A673 (cell line): Measurements from ENCODE around the gene KLK3. TPM values are rescaled to one million over a fixed set of nuclear protein-coding genes. Genes with fewer than 3 reads are reported as not detected.

ENCODE experiments used
- BruUV-seq: library from RNA; stranded (reverse); fragments of 400-500 nt; replicated peaks from 2 replicates; lab custom pipeline; 2021; lab: Mats Ljungman, UMichigan
- CTCF ChIA-PET: fragments of 300-600 bp; sonication (Branson Sonifier 250); formaldehyde crosslinking; loops from one replicate; lab custom pipeline; 2022; ENCODE audit warnings: antibody characterized with exemption; lab: Charles Lee
- POLR2A ChIA-PET: fragments of 300-600 bp; sonication (Branson Sonifier 250); formaldehyde crosslinking; loops from one replicate; lab custom pipeline; 2022; ENCODE audit warnings: antibody characterized with exemption; ENCODE audit not compliant: low non-redundant PET; lab: Charles Lee
- DNase-seq: peaks from one replicate; pipeline ENCODE4 v3.0.0-alpha.2; 2015; ENCODE audit warnings: low spot score
- H3K27ac ChIP-seq: fragments of 200-600 bp; sonication (generic); 2 replicates; pipeline ENCODE4 v1.5.1; 2016; ENCODE audit warnings: mixed run types, low read depth, mild to moderate bottlenecking, mixed read lengths, antibody characterized with exemption, low read length; ENCODE audit not compliant: poor library complexity, severe bottlenecking
- H3K27me3 ChIP-seq: fragments of 200-600 bp; sonication (generic); replicated peaks from 2 replicates; pipeline ENCODE4 v1.6.1; 2017; ENCODE audit warnings: mixed run types, low read depth, mild to moderate bottlenecking, mixed read lengths, antibody characterized with exemption, low read length; ENCODE audit not compliant: insufficient read depth, poor library complexity
- H3K36me3 ChIP-seq: fragments of 200-600 bp; sonication (generic); 2 replicates; pipeline ENCODE4 v1.6.1; 2016; ENCODE audit warnings: mixed run types, mild to moderate bottlenecking, mixed read lengths, antibody characterized with exemption, low read length; ENCODE audit not compliant: insufficient read depth, poor library complexity, severe bottlenecking
- H3K4me1 ChIP-seq: fragments of 200-600 bp; sonication (generic); 2 replicates; pipeline ENCODE4 v1.6.1; 2017; ENCODE audit warnings: mixed run types, mild to moderate bottlenecking, mixed read lengths, antibody characterized with exemption, low read length; ENCODE audit not compliant: insufficient read depth, poor library complexity, severe bottlenecking
- H3K4me3 ChIP-seq: fragments of 200-600 bp; sonication (generic); 2 replicates; pipeline ENCODE4 v1.5.1; 2016; ENCODE audit warnings: low read depth, mixed run types, mild to moderate bottlenecking, mixed read lengths, low read length; ENCODE audit not compliant: poor library complexity, severe bottlenecking
- H3K9me3 ChIP-seq: fragments of 200-600 bp; sonication (generic); 2 replicates; pipeline ENCODE4 v1.6.1; 2016; ENCODE audit warnings: mixed run types, low read depth, mild to moderate bottlenecking, mixed read lengths, antibody characterized with exemption, low read length; ENCODE audit not compliant: poor library complexity, severe bottlenecking
- EZH2 ChIP-seq: fragments of 200-600 bp; sonication (generic); IDR thresholded peaks from 2 replicates; pipeline ENCODE4 v1.6.1; 2017; ENCODE audit warnings: borderline replicate concordance, low read depth, mild to moderate bottlenecking, mixed read lengths, antibody characterized with exemption, low read length; ENCODE audit not compliant: poor library complexity, severe bottlenecking
- intact Hi-C: fragments of 100-400 bp; cut with micrococcal nuclease; formaldehyde crosslinking; loops from one replicate; pipeline ENCODE4 v1.10.0; 2022; ENCODE audit not compliant: unreplicated experiment
- total RNA-seq: library from RNA; stranded (reverse); gene quantifications from 2 replicates; pipeline ENCODE4 v1.2.3, GENCODE V29; 2021
- TF ChIP-seq, protein P1 (sequence below): fragments of 300-800, 200-600 bp; sonication (generic); conservative IDR thresholded peaks from 2 replicates; pipeline ENCODE4 v1.5.1; 2017; ENCODE audit warnings: low read depth, mild to moderate bottlenecking, antibody characterized with exemption, low read length, moderate library complexity, mixed read lengths

Gene KLK3
- total RNA-seq, 1 experiment from 2014 or later: not detected

DNA sequence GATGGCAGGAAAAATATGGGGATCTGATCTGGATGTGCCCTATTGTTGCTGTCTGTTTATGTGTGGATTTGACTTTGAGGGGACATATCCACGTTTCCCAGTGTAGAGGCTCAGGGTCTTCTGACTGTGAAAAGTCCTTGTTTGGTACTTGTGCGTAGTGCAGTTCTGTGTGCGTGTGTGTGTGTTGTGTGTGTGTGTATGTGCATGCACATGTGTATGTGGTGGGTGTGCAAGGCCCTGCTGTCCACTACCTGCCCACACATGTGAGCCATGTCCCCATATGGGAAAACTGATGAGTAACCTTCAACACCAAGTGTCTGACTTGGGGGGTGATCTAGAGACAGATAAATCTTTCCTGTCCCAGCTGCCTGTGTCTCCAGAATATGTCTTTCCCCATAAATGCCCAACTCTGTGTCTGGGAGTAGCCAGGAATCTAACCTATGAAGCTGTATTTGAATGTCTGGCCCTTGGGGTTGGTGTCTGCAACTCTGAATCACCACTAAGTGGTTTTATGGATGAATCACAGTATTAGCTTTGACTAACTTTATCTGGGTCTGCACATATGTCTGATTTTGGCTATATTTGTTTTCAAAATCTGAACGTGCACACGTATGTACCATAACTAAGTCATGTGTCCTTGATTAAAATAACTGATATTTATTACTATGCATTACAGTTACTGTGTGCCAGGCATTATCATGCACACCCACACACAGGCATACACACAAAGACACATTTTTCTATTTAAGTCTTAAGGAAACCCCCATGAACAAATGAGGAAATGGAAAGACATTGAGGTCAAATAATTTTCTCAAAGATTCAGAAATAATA, 35.9 kb downstream of the KLK3 start:
- CTCF ChIA-PET: no interaction called here
- no TSS peak for BruUV-seq
- no peaks in the 10 kb centered on the region for H3K4me1 ChIP-seq
- intact Hi-C loops: no loop called here
- H3K9me3 ChIP-seq: no peaks in the 10 kb centered on the region
- peaks cover 19% of the 10 kb centered on the region for H3K27me3 ChIP-seq
- no peak for DNase-seq
- TF ChIP-seq, protein P1, sequence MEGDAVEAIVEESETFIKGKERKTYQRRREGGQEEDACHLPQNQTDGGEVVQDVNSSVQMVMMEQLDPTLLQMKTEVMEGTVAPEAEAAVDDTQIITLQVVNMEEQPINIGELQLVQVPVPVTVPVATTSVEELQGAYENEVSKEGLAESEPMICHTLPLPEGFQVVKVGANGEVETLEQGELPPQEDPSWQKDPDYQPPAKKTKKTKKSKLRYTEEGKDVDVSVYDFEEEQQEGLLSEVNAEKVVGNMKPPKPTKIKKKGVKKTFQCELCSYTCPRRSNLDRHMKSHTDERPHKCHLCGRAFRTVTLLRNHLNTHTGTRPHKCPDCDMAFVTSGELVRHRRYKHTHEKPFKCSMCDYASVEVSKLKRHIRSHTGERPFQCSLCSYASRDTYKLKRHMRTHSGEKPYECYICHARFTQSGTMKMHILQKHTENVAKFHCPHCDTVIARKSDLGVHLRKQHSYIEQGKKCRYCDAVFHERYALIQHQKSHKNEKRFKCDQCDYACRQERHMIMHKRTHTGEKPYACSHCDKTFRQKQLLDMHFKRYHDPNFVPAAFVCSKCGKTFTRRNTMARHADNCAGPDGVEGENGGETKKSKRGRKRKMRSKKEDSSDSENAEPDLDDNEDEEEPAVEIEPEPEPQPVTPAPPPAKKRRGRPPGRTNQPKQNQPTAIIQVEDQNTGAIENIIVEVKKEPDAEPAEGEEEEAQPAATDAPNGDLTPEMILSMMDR: no peak
- TF ChIP-seq EZH2: no peak
- H3K4me3 ChIP-seq: no peak overlapping the region
- no peaks in the 10 kb centered on the region for H3K36me3 ChIP-seq
- H3K27ac ChIP-seq: no peak overlapping the region
- POLR2A ChIA-PET: no interaction called here

DNA sequence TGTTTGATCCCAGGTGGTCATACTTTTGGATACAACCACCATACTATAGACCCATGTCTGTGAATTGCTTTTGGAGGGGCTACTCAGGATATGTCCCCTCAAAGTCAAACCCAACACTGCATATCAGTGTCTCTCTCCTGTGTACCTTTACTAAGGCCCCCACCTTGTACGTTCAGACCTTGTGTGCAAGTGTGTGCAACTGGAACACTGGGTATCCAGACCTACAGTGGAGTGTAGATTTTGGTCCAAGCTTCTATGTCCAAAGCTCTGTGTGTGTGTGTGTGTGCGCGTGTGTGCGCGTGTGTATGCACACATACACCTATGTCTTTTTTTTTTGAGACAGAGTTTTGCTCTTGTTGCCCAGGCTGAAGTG, 36.5 kb downstream of the KLK3 start:
- no peak for DNase-seq
- Histone ChIP-seq H3K4me3 (no peak overlapping the region), H3K27me3 (peaks cover 13% of the 10 kb centered on the region), H3K27ac (no peak overlapping the region), H3K9me3 (no peaks in the 10 kb centered on the region), H3K36me3 (no peaks in the 10 kb centered on the region), H3K4me1 (no peaks in the 10 kb centered on the region)
- intact Hi-C loops: no loop called here
- ChIA-PET POLR2A (no interaction called here), CTCF (no interaction called here)
- TF ChIP-seq, protein P1: no peak
- BruUV-seq: no TSS peak

DNA sequence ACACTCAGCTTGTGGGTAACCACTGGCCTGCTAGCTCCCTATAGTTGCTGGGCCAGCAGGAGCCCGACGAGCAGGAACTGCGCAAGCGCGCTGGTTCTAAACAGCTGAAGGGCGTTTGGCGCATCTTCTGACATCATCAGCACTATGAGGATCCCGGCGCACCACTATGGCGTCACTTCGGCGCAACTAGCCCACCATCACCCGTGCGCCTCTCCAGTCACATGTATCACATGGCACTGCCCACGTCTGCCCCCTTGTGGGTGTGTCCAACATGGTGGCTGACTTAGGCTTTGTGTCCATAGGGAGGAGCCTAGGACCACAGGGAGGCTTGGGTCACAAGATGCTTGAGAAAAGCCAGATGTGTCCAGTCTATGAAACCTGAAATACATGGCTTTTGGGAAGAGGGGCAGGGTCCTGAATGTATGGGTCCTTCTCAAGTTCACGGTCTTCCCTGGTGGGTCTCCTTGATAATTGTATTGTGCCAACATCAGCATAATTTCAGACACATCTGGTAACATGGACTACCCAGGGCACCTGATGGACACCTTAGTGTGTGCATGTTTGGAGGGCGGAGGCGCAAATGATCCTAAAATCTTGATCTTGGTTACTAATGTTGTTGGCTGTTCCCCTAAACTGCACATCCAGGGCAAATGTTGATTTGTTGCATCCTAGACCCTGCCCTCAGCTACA, 38.5 kb downstream of the KLK3 start:
- H3K27ac ChIP-seq: no peak overlapping the region
- H3K4me1 ChIP-seq: no peaks in the 10 kb centered on the region
- intact Hi-C loops: no loop called here
- no peaks in the 10 kb centered on the region for H3K36me3 ChIP-seq
- H3K9me3 ChIP-seq: no peaks in the 10 kb centered on the region
- H3K4me3 ChIP-seq: no peak overlapping the region
- POLR2A ChIA-PET: interaction anchor here (0.6 kb wide), 1 partner anchor 553 kb away, joined by 3 read pairs; no protein-coding TSS in a partner anchor
- no peak for TF ChIP-seq EZH2
- TF ChIP-seq, protein P1: peak; percentile 44
- CTCF ChIA-PET: interaction anchor here (0.6 kb wide), 1 partner anchor 69 kb away, joined by 6 read pairs; no protein-coding TSS in a partner anchor
- no TSS peak for BruUV-seq
- peaks cover 6% of the 10 kb centered on the region for H3K27me3 ChIP-seq
- peak; percentile 39 for DNase-seq
